GM18502 (cell line): ENCODE measurements around the gene PANK4.

Source experiments
- ATAC-seq: cut with Tn5 transposase; IDR thresholded peaks from one replicate; pipeline ENCODE4 v1.9.1; 2021; ENCODE audit warnings: mild to moderate bottlenecking; ENCODE audit not compliant: unreplicated experiment, poor library complexity

PANK4 gene

GRCh38 chr1:2483026-2483425, 43.4 kb downstream of the PANK4 start:
- ATAC-seq = no peak

GRCh38 chr1:2482588-2482987, 43.8 kb downstream of the PANK4 start:
- no peak for ATAC-seq

- ATAC-seq = no peak
Measured at GRCh38 chr1:2481885-2482284, 44.5 kb downstream of the PANK4 start.

- ATAC-seq = no peak
Measured at GRCh38 chr1:2480986-2481364, 45.4 kb downstream of the PANK4 start.

GRCh38 chr1:2480236-2480985, 46.0 kb downstream of the PANK4 start:
- ATAC-seq = no peak

- no peak for ATAC-seq
Measured at GRCh38 chr1:2479618-2480017, 46.8 kb downstream of the PANK4 start.

GRCh38 chr1:2479186-2479585, 47.2 kb downstream of the PANK4 start:
- no peak for ATAC-seq

- no peak for ATAC-seq
Measured at GRCh38 chr1:2477791-2478499, 48.5 kb downstream of the PANK4 start.

- ATAC-seq = no peak
Measured at GRCh38 chr1:2477309-2477708, 49.1 kb downstream of the PANK4 start.

- no peak for ATAC-seq
Measured at GRCh38 chr1:2476061-2476999, 50.1 kb downstream of the PANK4 start, which contains the start of gene PLCH2. Gene PLCH2 (plus strand): TSS chr1:2476289. CDS start chr1:2476589, 300 bp downstream.

GRCh38 chr1:2475571-2475970, 50.8 kb downstream of the PANK4 start:
- ATAC-seq = no peak

- ATAC-seq = no peak
Measured at GRCh38 chr1:2474933-2475371, 51.4 kb downstream of the PANK4 start.

GRCh38 chr1:2474104-2474844, 52.1 kb downstream of the PANK4 start:
- ATAC-seq = no peak

GRCh38 chr1:2473198-2473597, 53.2 kb downstream of the PANK4 start:
- ATAC-seq = no peak

- ATAC-seq = no peak
Measured at GRCh38 chr1:2472561-2473177, 53.7 kb downstream of the PANK4 start.

- ATAC-seq = no peak
Measured at GRCh38 chr1:2472109-2472508, 54.3 kb downstream of the PANK4 start.

GRCh38 chr1:2471587-2472001, 54.8 kb downstream of the PANK4 start:
- ATAC-seq = no peak

GRCh38 chr1:2471159-2471471, 55.3 kb downstream of the PANK4 start:
- no peak for ATAC-seq

- ATAC-seq = no peak
Measured at GRCh38 chr1:2470290-2471158, 55.9 kb downstream of the PANK4 start.
